IPS-15b (cell line): ENCODE measurements around the gene RAC3.

Source experiments
- H3K27me3 ChIP-seq: one replicate; pipeline ENCODE4 v1.6.1; 2013; ENCODE audit warnings: low read length; ENCODE audit not compliant: control insufficient read depth, insufficient read depth
- H3K36me3 ChIP-seq: one replicate; pipeline ENCODE4 v1.6.1; 2013; ENCODE audit warnings: low read length; ENCODE audit not compliant: control insufficient read depth, insufficient read depth
- H3K4me1 ChIP-seq: one replicate; pipeline ENCODE4 v1.6.1; 2013; ENCODE audit warnings: mild to moderate bottlenecking, low read length; ENCODE audit not compliant: control insufficient read depth, insufficient read depth
- H3K4me3 ChIP-seq: one replicate; pipeline ENCODE4 v1.5.1; 2013; ENCODE audit warnings: low read depth, low read length
- H3K9ac ChIP-seq: one replicate; pipeline ENCODE4 v1.6.1; 2013; ENCODE audit warnings: low read depth, mild to moderate bottlenecking, low read length
- H3K9me3 ChIP-seq: one replicate; pipeline ENCODE4 v1.6.1; 2013; ENCODE audit warnings: mild to moderate bottlenecking, low read length; ENCODE audit not compliant: control insufficient read depth, insufficient read depth

RAC3 gene

DNA sequence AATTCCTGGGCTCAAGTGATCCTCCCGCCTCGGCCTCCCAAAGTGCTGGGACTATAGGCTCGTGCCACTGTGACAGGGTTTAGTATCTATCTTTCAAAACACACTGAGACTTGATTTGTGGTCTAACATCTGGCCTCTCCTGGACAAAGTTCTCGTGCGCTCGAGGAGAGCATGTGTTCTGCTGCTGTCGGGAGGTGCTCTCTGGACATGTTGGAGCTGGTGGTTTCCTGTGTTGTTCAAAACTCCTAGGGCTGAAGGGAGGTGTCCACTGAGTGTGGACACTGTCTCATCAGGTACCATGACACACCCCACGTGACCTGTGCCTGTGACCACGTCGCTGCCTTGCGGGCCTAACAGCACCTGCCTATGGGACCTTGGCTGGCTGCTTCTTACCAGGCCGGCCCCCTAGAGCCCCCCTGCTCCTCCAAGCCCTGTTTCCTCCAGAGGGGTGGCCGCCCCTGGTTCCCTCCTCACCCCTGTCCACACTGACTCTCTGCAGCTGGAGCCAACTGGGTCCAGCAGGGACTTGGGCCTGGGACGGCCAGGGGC, 14.5 kb downstream of the RAC3 start:
- no peak overlapping the region for H3K9ac ChIP-seq
- H3K4me3 ChIP-seq: no peak overlapping the region
- no peaks in the 10 kb centered on the region for H3K27me3 ChIP-seq
- peaks cover 27% of the 10 kb centered on the region for H3K36me3 ChIP-seq
- no peaks in the 10 kb centered on the region for H3K4me1 ChIP-seq
- H3K9me3 ChIP-seq: no peaks in the 10 kb centered on the region

DNA sequence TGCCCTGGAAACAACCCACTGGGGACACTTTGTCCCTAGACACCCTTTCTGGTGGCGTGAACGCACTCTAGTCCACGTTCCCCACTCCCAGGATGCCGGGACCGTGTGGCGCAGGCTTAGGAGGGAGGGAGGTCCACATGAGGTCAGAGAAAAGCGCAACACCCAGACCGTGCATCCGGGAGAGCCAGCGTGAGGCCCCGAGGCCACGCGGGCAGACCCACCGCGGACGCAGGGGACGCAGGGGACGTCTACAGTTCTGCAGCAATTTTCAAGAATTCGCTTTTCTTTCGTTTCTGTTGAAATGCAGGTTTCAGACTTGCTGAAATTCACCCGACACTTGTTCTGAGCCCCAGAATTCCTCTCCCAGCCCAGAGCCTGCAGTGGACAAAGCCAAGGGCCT, 15.4 kb downstream of the RAC3 start:
- peaks cover 27% of the 10 kb centered on the region for H3K36me3 ChIP-seq
- H3K27me3 ChIP-seq: no peaks in the 10 kb centered on the region
- no peaks in the 10 kb centered on the region for H3K4me1 ChIP-seq
- no peak overlapping the region for H3K9ac ChIP-seq
- no peaks in the 10 kb centered on the region for H3K9me3 ChIP-seq
- H3K4me3 ChIP-seq: no peak overlapping the region

GRCh38 chr17:82047379-82047778, 15.9 kb downstream of the RAC3 start:
- Histone ChIP-seq H3K4me3 (no peak overlapping the region), H3K9me3 (no peaks in the 10 kb centered on the region), H3K9ac (no peak overlapping the region), H3K36me3 (peaks cover 27% of the 10 kb centered on the region), H3K27me3 (no peaks in the 10 kb centered on the region), H3K4me1 (no peaks in the 10 kb centered on the region)

GRCh38 chr17:82047914-82048570, 16.6 kb downstream of the RAC3 start:
- peaks cover 27% of the 10 kb centered on the region for H3K36me3 ChIP-seq
- no peak overlapping the region for H3K4me3 ChIP-seq
- H3K9me3 ChIP-seq: no peaks in the 10 kb centered on the region
- H3K9ac ChIP-seq: no peak overlapping the region
- H3K27me3 ChIP-seq: no peaks in the 10 kb centered on the region
- no peaks in the 10 kb centered on the region for H3K4me1 ChIP-seq

- Histone ChIP-seq H3K4me1 (no peaks in the 10 kb centered on the region), H3K36me3 (peaks cover 32% of the 10 kb centered on the region), H3K4me3 (no peak overlapping the region), H3K27me3 (no peaks in the 10 kb centered on the region), H3K9me3 (no peaks in the 10 kb centered on the region), H3K9ac (no peak overlapping the region)
These were observed 17.1 kb downstream of the RAC3 start for GRCh38 chr17:82048571-82048971.

GRCh38 chr17:82049106-82049505, 17.6 kb downstream of the RAC3 start:
- Histone ChIP-seq H3K9me3 (no peaks in the 10 kb centered on the region), H3K36me3 (peaks cover 37% of the 10 kb centered on the region), H3K4me3 (no peak overlapping the region), H3K27me3 (no peaks in the 10 kb centered on the region), H3K4me1 (no peaks in the 10 kb centered on the region), H3K9ac (no peak overlapping the region)

DNA sequence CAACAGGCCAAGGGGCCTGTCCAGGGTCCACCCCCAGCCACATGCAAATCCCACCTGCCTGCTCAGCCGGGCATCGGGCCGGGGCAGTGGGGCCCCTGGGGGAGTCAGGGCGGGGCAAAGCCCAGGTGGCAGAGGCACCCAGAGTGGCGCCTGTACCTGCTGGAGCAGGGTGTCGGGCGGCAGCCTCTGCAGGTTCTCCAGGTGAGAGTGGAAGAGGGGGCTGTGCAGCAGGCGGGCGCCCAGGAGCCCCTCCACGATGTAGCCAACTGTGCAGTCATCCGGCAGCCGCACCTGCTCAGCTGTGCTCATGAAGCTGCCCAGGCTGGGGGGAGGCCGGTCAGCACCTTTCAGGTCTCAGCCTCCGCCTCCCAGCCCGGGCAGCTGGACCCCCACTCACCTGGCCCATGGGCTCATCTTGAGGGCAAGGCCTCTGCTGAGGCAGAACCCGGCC, 18.1 kb downstream of the RAC3 start:
- Histone ChIP-seq H3K27me3 (no peaks in the 10 kb centered on the region), H3K4me1 (no peaks in the 10 kb centered on the region), H3K36me3 (peaks cover 41% of the 10 kb centered on the region), H3K4me3 (no peak overlapping the region), H3K9ac (no peak overlapping the region), H3K9me3 (no peaks in the 10 kb centered on the region)

GRCh38 chr17:82050152-82050760, 18.8 kb downstream of the RAC3 start:
- Histone ChIP-seq H3K27me3 (no peaks in the 10 kb centered on the region), H3K36me3 (peaks cover 49% of the 10 kb centered on the region), H3K9me3 (no peaks in the 10 kb centered on the region), H3K4me3 (peak overlapping the region; percentile 36), H3K9ac (no peak overlapping the region), H3K4me1 (no peaks in the 10 kb centered on the region)

GRCh38 chr17:82050761-82051641, 19.5 kb downstream of the RAC3 start:
- Histone ChIP-seq H3K9ac (no peak overlapping the region), H3K36me3 (peaks cover 54% of the 10 kb centered on the region), H3K27me3 (no peaks in the 10 kb centered on the region), H3K4me1 (no peaks in the 10 kb centered on the region), H3K9me3 (no peaks in the 10 kb centered on the region), H3K4me3 (peak overlapping the region; percentile 79)

- H3K9ac ChIP-seq: peak within 1 kb of the TSS; percentile 76
- H3K9me3 ChIP-seq: no peaks in the 10 kb centered on the region
- H3K27me3 ChIP-seq: no peaks in the 10 kb centered on the region
- H3K4me3 ChIP-seq: peak within 1 kb of the TSS; percentile 79
- H3K36me3 ChIP-seq: peaks cover 60% of the 10 kb centered on the region
- H3K4me1 ChIP-seq: no peaks in the 10 kb centered on the region
These were observed 20.5 kb downstream of the RAC3 start, which contains the start of the genes GPS1 and RFNG for GRCh38 chr17:82051776-82052637. TSS of gene GPS1 (plus strand) at chr17:82051898. CDS start at chr17:82051932, 34 bp downstream. TSS of gene RFNG (minus strand) at chr17:82051811. CDS start at chr17:82051766, 45 bp downstream.

GRCh38 chr17:82052638-82053059, 21.2 kb downstream of the RAC3 start:
- Histone ChIP-seq H3K4me1 (no peaks in the 10 kb centered on the region), H3K27me3 (no peaks in the 10 kb centered on the region), H3K4me3 (peak overlapping the region; percentile 79), H3K9me3 (no peaks in the 10 kb centered on the region), H3K36me3 (peaks cover 62% of the 10 kb centered on the region), H3K9ac (peak overlapping the region; percentile 76)
